ENCODE results near the gene RPL29. TPM values are rescaled to one million over a fixed set of nuclear protein-coding genes. Genes with fewer than 3 reads are reported as not detected.

The RPL29 gene
- total and polyA plus RNA-seq, 4 donors, result 711 to 2,402 (median 1,234) TPM

GRCh38 chr3:51957520-51958205 is 38.0 kb downstream of the RPL29 start:
- WGBS, 2 donors, result 96 to 97% methylated on average over 15 of the region's 15 CpGs

DNA sequence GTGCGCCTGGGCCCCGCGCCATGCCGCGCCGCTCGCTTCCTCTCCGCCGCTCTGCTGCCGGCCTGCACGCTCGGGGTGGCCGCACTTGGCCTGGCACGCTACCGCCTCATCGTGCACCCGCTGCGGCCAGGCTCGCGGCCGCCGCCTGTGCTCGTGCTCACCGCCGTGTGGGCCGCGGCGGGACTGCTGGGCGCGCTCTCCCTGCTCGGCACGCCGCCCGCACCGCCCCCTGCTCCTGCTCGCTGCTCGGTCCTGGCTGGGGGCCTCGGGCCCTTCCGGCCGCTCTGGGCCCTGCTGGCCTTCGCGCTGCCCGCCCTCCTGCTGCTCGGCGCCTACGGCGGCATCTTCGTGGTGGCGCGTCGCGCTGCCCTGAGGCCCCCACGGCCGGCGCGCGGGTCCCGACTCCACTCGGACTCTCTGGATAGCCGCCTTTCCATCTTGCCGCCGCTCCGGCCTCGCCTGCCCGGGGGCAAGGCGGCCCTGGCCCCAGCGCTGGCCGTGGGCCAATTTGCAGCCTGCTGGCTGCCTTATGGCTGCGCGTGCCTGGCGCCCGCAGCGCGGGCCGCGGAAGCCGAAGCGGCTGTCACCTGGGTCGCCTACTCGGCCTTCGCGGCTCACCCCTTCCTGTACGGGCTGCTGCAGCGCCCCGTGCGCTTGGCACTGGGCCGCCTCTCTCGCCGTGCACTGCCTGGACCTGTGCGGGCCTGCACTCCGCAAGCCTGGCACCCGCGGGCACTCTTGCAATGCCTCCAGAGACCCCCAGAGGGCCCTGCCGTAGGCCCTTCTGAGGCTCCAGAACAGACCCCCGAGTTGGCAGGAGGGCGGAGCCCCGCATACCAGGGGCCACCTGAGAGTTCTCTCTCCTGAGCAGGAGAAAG is 39.6 kb downstream of the RPL29 start:
- peak overlapping the region; percentile 3 to 86 for H3K27ac ChIP-seq (ENCODE audit: low read depth in 1 of 2, low read length in 1 of 2)
- H3K27me3 ChIP-seq (ENCODE audit: control insufficient read depth in 3 of 3, insufficient read depth in 3 of 3, low read length in 2 of 3), result peaks cover 0 to 6% (median 0%) of the 10 kb centered on the region in 3 donors
- ATAC-seq (ENCODE audit: insufficient read depth, low FRiP score) (peak; percentile 50), DNase-seq (peak; percentile 74 to 87 (median 75))
- H3K9me3 ChIP-seq (ENCODE audit: control insufficient read depth in 4 of 4, insufficient read depth in 3 of 4, low read length in 3 of 4), result no peaks in the 10 kb centered on the region
- H3K4me3 ChIP-seq, result no peak overlapping the region
- TF ChIP-seq, protein P1, sequence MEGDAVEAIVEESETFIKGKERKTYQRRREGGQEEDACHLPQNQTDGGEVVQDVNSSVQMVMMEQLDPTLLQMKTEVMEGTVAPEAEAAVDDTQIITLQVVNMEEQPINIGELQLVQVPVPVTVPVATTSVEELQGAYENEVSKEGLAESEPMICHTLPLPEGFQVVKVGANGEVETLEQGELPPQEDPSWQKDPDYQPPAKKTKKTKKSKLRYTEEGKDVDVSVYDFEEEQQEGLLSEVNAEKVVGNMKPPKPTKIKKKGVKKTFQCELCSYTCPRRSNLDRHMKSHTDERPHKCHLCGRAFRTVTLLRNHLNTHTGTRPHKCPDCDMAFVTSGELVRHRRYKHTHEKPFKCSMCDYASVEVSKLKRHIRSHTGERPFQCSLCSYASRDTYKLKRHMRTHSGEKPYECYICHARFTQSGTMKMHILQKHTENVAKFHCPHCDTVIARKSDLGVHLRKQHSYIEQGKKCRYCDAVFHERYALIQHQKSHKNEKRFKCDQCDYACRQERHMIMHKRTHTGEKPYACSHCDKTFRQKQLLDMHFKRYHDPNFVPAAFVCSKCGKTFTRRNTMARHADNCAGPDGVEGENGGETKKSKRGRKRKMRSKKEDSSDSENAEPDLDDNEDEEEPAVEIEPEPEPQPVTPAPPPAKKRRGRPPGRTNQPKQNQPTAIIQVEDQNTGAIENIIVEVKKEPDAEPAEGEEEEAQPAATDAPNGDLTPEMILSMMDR (IDR thresholded peaks at IDR 0.05; ENCODE audit: control extremely low read depth, extremely low read depth), result no peak
- peaks cover 0 to 13% (median 3%) of the 10 kb centered on the region in 4 donors for H3K36me3 ChIP-seq (ENCODE audit: control insufficient read depth in 4 of 4, insufficient read depth in 4 of 4, low read length in 4 of 4)
- H3K4me1 ChIP-seq (ENCODE audit: control insufficient read depth in 5 of 5, insufficient read depth in 5 of 5, low read length in 5 of 5), result peaks cover 0 to 11% (median 4%) of the 10 kb centered on the region in 5 donors
- WGBS, 2 donors, result 1 to 6% methylated on average over 66 to 97 of the region's 97 CpGs
- no peak overlapping the region for H3K9ac ChIP-seq (ENCODE audit: insufficient read depth in 1 of 2, low read length in 2 of 2)

More at GRCh38 chr3:51957520-51958205, 38.0 kb downstream of the RPL29 start:
- Histone ChIP-seq H3K9ac (ENCODE audit: insufficient read depth in 1 of 2, low read length in 2 of 2) (no peak overlapping the region), H3K27ac (ENCODE audit: low read depth in 1 of 2, low read length in 1 of 2) (no peak overlapping the region), H3K9me3 (ENCODE audit: control insufficient read depth in 4 of 4, insufficient read depth in 3 of 4, low read length in 3 of 4) (no peaks in the 10 kb centered on the region), H3K4me3 (no peak overlapping the region), H3K36me3 (ENCODE audit: control insufficient read depth in 4 of 4, insufficient read depth in 4 of 4, low read length in 4 of 4) (peaks cover 0 to 13% (median 3%) of the 10 kb centered on the region in 4 donors), H3K4me1 (ENCODE audit: control insufficient read depth in 5 of 5, insufficient read depth in 5 of 5, low read length in 5 of 5) (peaks cover 0 to 11% (median 4%) of the 10 kb centered on the region in 5 donors), H3K27me3 (ENCODE audit: control insufficient read depth in 3 of 3, insufficient read depth in 3 of 3, low read length in 2 of 3) (peaks cover 0 to 6% (median 0%) of the 10 kb centered on the region in 3 donors)
- TF ChIP-seq, protein P1 (IDR thresholded peaks at IDR 0.05; ENCODE audit: control extremely low read depth, extremely low read depth), result no peak
- DNase-seq (no peak), ATAC-seq (ENCODE audit: insufficient read depth, low FRiP score) (no peak)

DNA sequence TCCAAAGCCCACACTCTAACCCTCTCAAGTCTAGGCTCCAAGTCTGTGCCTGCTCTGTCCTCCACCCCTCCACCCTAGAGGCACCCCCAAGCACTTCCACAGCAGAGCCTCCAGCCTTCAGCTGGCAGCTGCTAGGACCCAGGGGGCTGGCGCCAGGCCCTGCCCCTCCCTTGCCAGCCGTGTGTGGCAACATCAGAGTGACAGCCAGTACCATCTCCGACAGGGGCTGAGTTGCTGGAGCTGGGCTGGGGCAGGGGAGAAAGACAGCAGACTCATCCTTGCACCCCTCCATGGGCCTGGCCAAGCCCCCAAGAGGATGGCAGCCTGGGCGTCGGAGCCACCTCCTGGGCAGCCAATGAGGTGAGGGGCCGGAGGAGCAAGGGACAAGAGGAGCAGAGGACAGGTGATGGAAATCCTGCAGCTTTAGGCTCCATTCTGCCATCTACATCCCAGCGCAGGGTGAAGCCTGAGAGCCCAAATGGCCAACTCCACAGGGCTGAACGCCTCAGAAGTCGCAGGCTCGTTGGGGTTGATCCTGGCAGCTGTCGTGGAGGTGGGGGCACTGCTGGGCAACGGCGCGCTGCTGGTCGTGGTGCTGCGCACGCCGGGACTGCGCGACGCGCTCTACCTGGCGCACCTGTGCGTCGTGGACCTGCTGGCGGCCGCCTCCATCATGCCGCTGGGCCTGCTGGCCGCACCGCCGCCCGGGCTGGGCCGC is 40.4 kb downstream of the RPL29 start, which contains the start of gene GPR62:
TSS of gene GPR62 (plus strand) at position 207 of the 718 bp plus-strand sequence. CDS start at position 479, 272 bp downstream.
- WGBS, 2 donors, result 29 to 36% methylated on average over 32 to 33 of the region's 33 CpGs
- TF ChIP-seq, protein P1 (IDR thresholded peaks at IDR 0.05; ENCODE audit: control extremely low read depth, extremely low read depth), result no peak
- H3K27ac ChIP-seq (ENCODE audit: low read depth in 1 of 2, low read length in 1 of 2), result peak within 1 kb of the TSS; percentile 3 to 86
- no peak within 1 kb of the TSS for H3K4me3 ChIP-seq
- H3K9ac ChIP-seq (ENCODE audit: insufficient read depth in 1 of 2, low read length in 2 of 2), result no peak within 1 kb of the TSS
- H3K36me3 ChIP-seq (ENCODE audit: control insufficient read depth in 4 of 4, insufficient read depth in 4 of 4, low read length in 4 of 4), result peaks cover 0 to 13% (median 2%) of the 10 kb centered on the region in 4 donors
- DNase-seq (no peak), ATAC-seq (ENCODE audit: insufficient read depth, low FRiP score) (no peak)
- H3K27me3 ChIP-seq (ENCODE audit: control insufficient read depth in 3 of 3, insufficient read depth in 3 of 3, low read length in 2 of 3), result peaks cover 0 to 6% (median 0%) of the 10 kb centered on the region in 3 donors
- no peaks in the 10 kb centered on the region for H3K9me3 ChIP-seq (ENCODE audit: control insufficient read depth in 4 of 4, insufficient read depth in 3 of 4, low read length in 3 of 4)
- H3K4me1 ChIP-seq (ENCODE audit: control insufficient read depth in 5 of 5, insufficient read depth in 5 of 5, low read length in 5 of 5), result peaks cover 0 to 11% (median 4%) of the 10 kb centered on the region in 5 donors

All from lung (tissue), 12 donors.